CD14-positive monocyte (primary cell): ENCODE data around the gene ICAM2. TPM values are rescaled to one million over a fixed set of nuclear protein-coding genes. Genes with fewer than 3 reads are reported as not detected.

Experiments used
- DNase-seq, 3 donors: peaks; one replicate each; pipeline ENCODE4 v3.0.0-alpha.2; 2011 to 2022
- H2AFZ ChIP-seq: 2 replicates; pipeline ENCODE4 v1.6.0; 2012; ENCODE audit warnings: mild to moderate bottlenecking, low read depth, low read length, inconsistent platforms; ENCODE audit not compliant: insufficient read depth, poor library complexity, severe bottlenecking
- H3K27ac ChIP-seq, 2 donors: 1 replicate in 1 of 2; 2 replicates in 1 of 2; pipeline ENCODE4 v1.5.1; 2012 to 2013; ENCODE audit warnings: low read length in 2 of 2, control low read depth in 1 of 2, inconsistent platforms in 1 of 2, low read depth in 1 of 2, mild to moderate bottlenecking in 1 of 2
- H3K27me3 ChIP-seq, 2 donors: one replicate each; pipeline versions ENCODE4 v1.6.0 to v1.6.1; 2011 to 2013; ENCODE audit warnings: low read length in 2 of 2; ENCODE audit not compliant: control insufficient read depth in 2 of 2, insufficient read depth in 2 of 2
- H3K36me3 ChIP-seq, 2 donors: replicated peaks in 1 of 2; 1 replicate in 1 of 2; 2 replicates in 1 of 2; pipeline versions ENCODE4 v1.5.1 to v1.6.1; 2012 to 2013; ENCODE audit warnings: low read length in 2 of 2, control low read depth in 1 of 2, inconsistent platforms in 1 of 2, mild to moderate bottlenecking in 1 of 2; ENCODE audit not compliant: insufficient read depth in 2 of 2, control insufficient read depth in 1 of 2
- H3K4me1 ChIP-seq, 2 donors: 1 replicate in 1 of 2; 2 replicates in 1 of 2; pipeline versions ENCODE4 v1.5.1 to v1.6.1; 2012 to 2013; ENCODE audit warnings: low read length in 2 of 2, control low read depth in 1 of 2, inconsistent platforms in 1 of 2, mild to moderate bottlenecking in 1 of 2, moderate library complexity in 1 of 2; ENCODE audit not compliant: insufficient read depth in 2 of 2, control insufficient read depth in 1 of 2
- H3K4me2 ChIP-seq: replicated peaks from 2 replicates; pipeline ENCODE3; 2012; ENCODE audit warnings: low read length, moderate library complexity, mild to moderate bottlenecking; ENCODE audit not compliant: poor library complexity, severe bottlenecking; ENCODE audit errors: extremely low read depth
- H3K4me3 ChIP-seq, 3 experiments: fragments of 200-600 bp in 1 of 3; sonication (generic) in 1 of 3; replicated peaks in 1 of 3; 1 replicate in 2 of 3; 2 replicates in 1 of 3; pipeline ENCODE4 v1.5.1; 2011 to 2013; ENCODE audit warnings: low read length in 3 of 3, mild to moderate bottlenecking in 3 of 3, control low read depth in 2 of 3, low read depth in 2 of 3, inconsistent platforms in 1 of 3, moderate library complexity in 1 of 3
- H3K79me2 ChIP-seq: 2 replicates; pipeline ENCODE4 v1.6.0; 2012; ENCODE audit warnings: mild to moderate bottlenecking, control low read depth, inconsistent platforms, low read length, moderate library complexity; ENCODE audit not compliant: insufficient read depth
- H3K9ac ChIP-seq: 2 replicates; pipeline ENCODE4 v1.6.0; 2017; ENCODE audit warnings: low read length, mild to moderate bottlenecking; ENCODE audit not compliant: insufficient read depth, poor library complexity, severe bottlenecking
- H3K9me3 ChIP-seq, 2 donors: replicated peaks in 1 of 2; 1 replicate in 1 of 2; 2 replicates in 1 of 2; pipeline versions ENCODE4 v1.5.1 to v1.6.1; 2012 to 2013; ENCODE audit warnings: low read length in 2 of 2, control low read depth in 1 of 2; ENCODE audit not compliant: control insufficient read depth in 1 of 2, insufficient read depth in 1 of 2
- H4K20me1 ChIP-seq: 2 replicates; pipeline ENCODE4 v1.6.0; 2012; ENCODE audit warnings: mild to moderate bottlenecking, low read length, control low read depth, moderate library complexity; ENCODE audit not compliant: insufficient read depth
- H3K27ac Mint-ChIP-seq, 7 donors: one replicate each; pipeline ENCODE4 v1.8.0; 2020; ENCODE audit warnings: mild to moderate bottlenecking in 7 of 7, mixed read lengths in 7 of 7, moderate library complexity in 6 of 7, inconsistent platforms in 2 of 7
- H3K27me3 Mint-ChIP-seq, 3 donors: one replicate each; pipeline ENCODE4 v1.8.0; 2021 to 2022; ENCODE audit warnings: low read depth in 3 of 3, mild to moderate bottlenecking in 3 of 3, mixed read lengths in 3 of 3, moderate library complexity in 3 of 3, inconsistent platforms in 1 of 3
- H3K36me3 Mint-ChIP-seq, 2 donors: one replicate each; pipeline ENCODE4 v1.8.0; 2020; ENCODE audit warnings: mixed read lengths in 2 of 2, inconsistent platforms in 1 of 2, mild to moderate bottlenecking in 1 of 2
- H3K4me1 Mint-ChIP-seq: one replicate; pipeline ENCODE4 v1.8.0; 2020; ENCODE audit warnings: mild to moderate bottlenecking, mixed read lengths
- H3K4me3 Mint-ChIP-seq, 2 donors: one replicate each; pipeline ENCODE4 v1.8.0; 2020; ENCODE audit warnings: mild to moderate bottlenecking in 2 of 2, mixed read lengths in 2 of 2, moderate library complexity in 1 of 2
- H3K9me3 Mint-ChIP-seq, 7 donors: one replicate each; pipeline ENCODE4 v1.8.0; 2020 to 2022; ENCODE audit warnings: mixed read lengths in 7 of 7, mild to moderate bottlenecking in 6 of 7, moderate library complexity in 6 of 7, inconsistent platforms in 2 of 7
- WGBS: methylation state at CpG from one replicate; pipeline ENCODE4 v1.1.5; 2013; ENCODE audit warnings: missing lambda C conversion rate; ENCODE audit not compliant: insufficient coverage; 5-methylcytosine and 5-hydroxymethylcytosine counted together
- intact Hi-C, 2 donors: fragments of 100-400 bp; cut with micrococcal nuclease; formaldehyde crosslinking; loops; one replicate each; pipeline versions ENCODE4 v1.15.0 to v1.15.1; 2023
- polyA plus RNA-seq, 3 donors: library from polyadenylated mRNA; depleted of rRNA in 1 of 3; unstranded in 2 of 3; stranded (reverse) in 1 of 3; fragments of 300-500 nt in 2 of 3; fragments of >200 nt in 1 of 3; fragmentation: Illumina TruSeq in 2 of 3; gene quantifications; 1 replicate in 2 of 3; 2 replicates in 1 of 3; pipeline ENCODE4 v1.2.3, GENCODE V29; 2012 to 2021
- TF ChIP-seq, protein P1 (sequence below): fragments of 200-600 bp; IDR thresholded peaks from one replicate; pipeline ENCODE4 v1.8.0; 2022; ENCODE audit warnings: antibody characterized with exemption, mild to moderate bottlenecking

The ICAM2 gene
- polyA plus RNA-seq, 3 donors = 111 to 186 (median 174) TPM

DNA sequence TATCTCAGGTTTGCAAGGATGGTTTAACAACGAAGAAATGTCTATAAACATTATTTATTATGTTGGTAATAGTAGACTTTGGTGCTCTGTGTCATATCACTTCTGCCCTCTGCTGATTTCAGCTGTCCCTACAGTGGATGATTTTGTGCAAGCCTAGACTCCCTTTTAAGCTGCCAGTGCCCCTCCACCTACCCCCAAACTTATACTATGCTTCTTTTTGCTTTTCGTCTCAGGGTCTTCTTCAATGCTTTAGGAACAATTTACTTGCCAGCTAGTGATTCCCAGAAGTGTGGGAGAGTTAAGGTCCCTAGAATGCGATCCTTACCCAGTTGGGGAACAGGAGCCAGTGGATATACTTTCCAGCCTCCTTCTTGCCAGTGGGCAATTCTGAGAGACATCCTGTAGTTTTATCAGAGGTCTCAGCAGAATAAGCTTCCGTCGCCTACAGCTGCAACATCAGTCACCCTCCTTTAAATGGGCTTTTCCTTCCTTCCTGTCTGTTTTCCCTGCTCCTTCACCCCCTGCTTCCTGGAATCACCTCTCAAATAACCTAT is 4.1 kb downstream of the ICAM2 start:
- H2AFZ ChIP-seq = peak overlapping the region; percentile 43
- intact Hi-C loops = no loop called here
- H3K27me3 Mint-ChIP-seq = peaks cover 0 to 2% (median 0%) of the 10 kb centered on the region in 3 donors
- peak overlapping the region; percentile 69 for H3K4me2 ChIP-seq
- peaks cover 6% of the 10 kb centered on the region in 2 donors for H3K36me3 Mint-ChIP-seq
- WGBS = 41% methylated on average over 4 of the region's 5 CpGs
- no peak for DNase-seq
- H3K4me3 Mint-ChIP-seq = peak overlapping the region; percentile 62 to 71
- H3K27ac ChIP-seq = peak overlapping the region in 1 of 2 donors; percentile 52
- peaks cover 59% of the 10 kb centered on the region for H3K4me1 Mint-ChIP-seq
- H3K4me1 ChIP-seq = peaks cover 54 to 72% of the 10 kb centered on the region in 2 donors
- no peaks in the 10 kb centered on the region for H3K36me3 ChIP-seq
- H3K9ac ChIP-seq = peak overlapping the region; percentile 2
- peaks cover 0 to 2% (median 0%) of the 10 kb centered on the region in 7 donors for H3K9me3 Mint-ChIP-seq
- H3K27me3 ChIP-seq = no peaks in the 10 kb centered on the region
- H4K20me1 ChIP-seq = no peaks in the 10 kb centered on the region
- H3K79me2 ChIP-seq = peaks cover 90% of the 10 kb centered on the region
- H3K9me3 ChIP-seq = no peaks in the 10 kb centered on the region
- H3K27ac Mint-ChIP-seq = peak overlapping the region; percentile 22 to 97 (median 85)
- peak overlapping the region in 2 of 3 experiments; percentile 7 to 57 for H3K4me3 ChIP-seq
- TF ChIP-seq, protein P1, sequence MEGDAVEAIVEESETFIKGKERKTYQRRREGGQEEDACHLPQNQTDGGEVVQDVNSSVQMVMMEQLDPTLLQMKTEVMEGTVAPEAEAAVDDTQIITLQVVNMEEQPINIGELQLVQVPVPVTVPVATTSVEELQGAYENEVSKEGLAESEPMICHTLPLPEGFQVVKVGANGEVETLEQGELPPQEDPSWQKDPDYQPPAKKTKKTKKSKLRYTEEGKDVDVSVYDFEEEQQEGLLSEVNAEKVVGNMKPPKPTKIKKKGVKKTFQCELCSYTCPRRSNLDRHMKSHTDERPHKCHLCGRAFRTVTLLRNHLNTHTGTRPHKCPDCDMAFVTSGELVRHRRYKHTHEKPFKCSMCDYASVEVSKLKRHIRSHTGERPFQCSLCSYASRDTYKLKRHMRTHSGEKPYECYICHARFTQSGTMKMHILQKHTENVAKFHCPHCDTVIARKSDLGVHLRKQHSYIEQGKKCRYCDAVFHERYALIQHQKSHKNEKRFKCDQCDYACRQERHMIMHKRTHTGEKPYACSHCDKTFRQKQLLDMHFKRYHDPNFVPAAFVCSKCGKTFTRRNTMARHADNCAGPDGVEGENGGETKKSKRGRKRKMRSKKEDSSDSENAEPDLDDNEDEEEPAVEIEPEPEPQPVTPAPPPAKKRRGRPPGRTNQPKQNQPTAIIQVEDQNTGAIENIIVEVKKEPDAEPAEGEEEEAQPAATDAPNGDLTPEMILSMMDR = peak; percentile 29

DNA sequence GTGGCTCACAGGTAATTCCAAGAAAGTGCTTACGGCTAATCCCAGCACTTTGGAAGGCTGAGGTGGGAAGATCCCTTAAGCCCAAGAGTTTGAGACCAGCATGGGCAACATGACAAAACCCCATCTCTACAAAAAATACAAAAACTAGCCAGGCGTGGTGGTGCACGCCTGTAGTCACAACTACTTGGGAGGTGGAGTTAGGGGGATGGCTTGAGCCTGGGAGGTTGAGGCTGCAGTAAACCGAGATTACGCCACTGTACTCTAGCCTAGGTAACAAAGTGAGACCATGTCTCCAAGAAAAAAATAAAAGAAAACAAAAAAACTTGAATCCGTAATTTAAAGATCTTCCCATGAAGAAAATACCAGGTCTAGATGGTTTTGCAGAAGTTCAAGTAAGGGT is 5.0 kb downstream of the ICAM2 start:
- H3K79me2 ChIP-seq = peaks cover 98% of the 10 kb centered on the region
- 100% methylated on average over 2 of the region's 6 CpGs for WGBS

More for the DNA sequence above, 5.0 kb downstream of the ICAM2 start:
- TF ChIP-seq, protein P1 = no peak
- Mint-ChIP-seq H3K27ac (peak overlapping the region; percentile 89 to 97 (median 95)), H3K27me3 (peaks cover 0 to 2% (median 0%) of the 10 kb centered on the region in 3 donors), H3K4me1 (peaks cover 57% of the 10 kb centered on the region), H3K4me3 (peak overlapping the region in 1 of 2 donors; percentile 39), H3K9me3 (peaks cover 0 to 2% (median 0%) of the 10 kb centered on the region in 7 donors), H3K36me3 (peaks cover 7 to 12% of the 10 kb centered on the region in 2 donors)
- intact Hi-C loops = no loop called here
- no peak overlapping the region for H3K9ac ChIP-seq
- no peak for DNase-seq
- H4K20me1 ChIP-seq = no peaks in the 10 kb centered on the region
- no peaks in the 10 kb centered on the region for H3K27me3 ChIP-seq
- H3K27ac ChIP-seq = peak overlapping the region; percentile 37 to 72
- peak overlapping the region in 1 of 3 experiments; percentile 69 for H3K4me3 ChIP-seq
- H2AFZ ChIP-seq = no peak overlapping the region
- H3K4me1 ChIP-seq = peaks cover 47 to 71% of the 10 kb centered on the region in 2 donors
- no peaks in the 10 kb centered on the region for H3K36me3 ChIP-seq
- H3K4me2 ChIP-seq = peak overlapping the region; percentile 69
- no peaks in the 10 kb centered on the region for H3K9me3 ChIP-seq
